ENCODE results near the gene MPLKIP.
"Not testable (repeated sequence)": the region's sequence is repeated elsewhere in the genome, so short reads cannot be mapped to it uniquely, and the experiment has no call there.

DNA sequence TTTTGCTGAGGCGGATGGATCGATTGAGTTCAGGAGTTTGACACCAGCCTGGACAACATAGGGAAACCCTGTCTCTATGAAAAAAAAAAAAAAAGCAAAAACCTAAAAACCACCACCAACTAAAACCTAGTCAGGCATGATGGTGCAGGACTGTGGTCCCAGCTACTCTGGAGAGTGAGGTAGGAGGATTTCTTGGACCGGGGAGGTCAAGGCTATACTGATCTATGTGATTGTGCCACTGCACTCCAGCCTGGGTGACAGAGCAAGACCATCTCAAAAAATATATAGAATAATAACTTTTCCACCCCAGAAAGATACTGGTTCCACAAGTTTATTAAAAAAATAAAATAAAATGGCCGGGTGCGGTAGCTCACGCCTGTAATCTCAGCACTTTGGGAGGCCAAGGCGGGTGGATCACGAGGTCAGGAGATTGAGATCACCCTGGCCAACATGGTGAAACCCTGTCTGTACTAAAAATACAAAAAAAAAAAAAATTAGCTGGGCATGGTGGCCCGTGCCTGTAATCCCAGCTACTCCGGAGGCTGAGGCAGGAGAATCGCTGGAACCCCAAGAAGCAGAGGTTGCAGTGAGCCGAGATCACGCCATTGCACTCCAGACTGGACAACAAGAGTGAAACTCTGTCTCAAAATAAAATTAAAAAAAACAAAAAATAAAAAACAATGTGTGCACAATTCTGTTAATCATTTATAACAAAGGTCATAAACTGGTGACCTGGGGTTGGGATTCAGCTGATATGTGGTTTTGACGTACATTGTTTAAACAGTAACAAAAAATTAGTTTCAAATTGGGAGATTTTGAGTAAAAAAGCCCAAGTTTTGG is 12.1 kb downstream of the MPLKIP start:
- TF ChIP-seq, protein P1, sequence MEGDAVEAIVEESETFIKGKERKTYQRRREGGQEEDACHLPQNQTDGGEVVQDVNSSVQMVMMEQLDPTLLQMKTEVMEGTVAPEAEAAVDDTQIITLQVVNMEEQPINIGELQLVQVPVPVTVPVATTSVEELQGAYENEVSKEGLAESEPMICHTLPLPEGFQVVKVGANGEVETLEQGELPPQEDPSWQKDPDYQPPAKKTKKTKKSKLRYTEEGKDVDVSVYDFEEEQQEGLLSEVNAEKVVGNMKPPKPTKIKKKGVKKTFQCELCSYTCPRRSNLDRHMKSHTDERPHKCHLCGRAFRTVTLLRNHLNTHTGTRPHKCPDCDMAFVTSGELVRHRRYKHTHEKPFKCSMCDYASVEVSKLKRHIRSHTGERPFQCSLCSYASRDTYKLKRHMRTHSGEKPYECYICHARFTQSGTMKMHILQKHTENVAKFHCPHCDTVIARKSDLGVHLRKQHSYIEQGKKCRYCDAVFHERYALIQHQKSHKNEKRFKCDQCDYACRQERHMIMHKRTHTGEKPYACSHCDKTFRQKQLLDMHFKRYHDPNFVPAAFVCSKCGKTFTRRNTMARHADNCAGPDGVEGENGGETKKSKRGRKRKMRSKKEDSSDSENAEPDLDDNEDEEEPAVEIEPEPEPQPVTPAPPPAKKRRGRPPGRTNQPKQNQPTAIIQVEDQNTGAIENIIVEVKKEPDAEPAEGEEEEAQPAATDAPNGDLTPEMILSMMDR (IDR thresholded peaks at IDR 0.05 in 2 of 3, conservative IDR thresholded peaks at IDR 0.05 in 1 of 3; ENCODE audit: control insufficient read depth in 2 of 3, extremely low read depth in 1 of 3, insufficient read depth in 1 of 3, low read depth in 3 of 3, low read length in 3 of 3): not testable (repeated sequence)
- TF ChIP-seq, protein P2, sequence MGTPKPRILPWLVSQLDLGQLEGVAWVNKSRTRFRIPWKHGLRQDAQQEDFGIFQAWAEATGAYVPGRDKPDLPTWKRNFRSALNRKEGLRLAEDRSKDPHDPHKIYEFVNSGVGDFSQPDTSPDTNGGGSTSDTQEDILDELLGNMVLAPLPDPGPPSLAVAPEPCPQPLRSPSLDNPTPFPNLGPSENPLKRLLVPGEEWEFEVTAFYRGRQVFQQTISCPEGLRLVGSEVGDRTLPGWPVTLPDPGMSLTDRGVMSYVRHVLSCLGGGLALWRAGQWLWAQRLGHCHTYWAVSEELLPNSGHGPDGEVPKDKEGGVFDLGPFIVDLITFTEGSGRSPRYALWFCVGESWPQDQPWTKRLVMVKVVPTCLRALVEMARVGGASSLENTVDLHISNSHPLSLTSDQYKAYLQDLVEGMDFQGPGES (IDR thresholded peaks at IDR 0.05): not testable (repeated sequence)
- TF ChIP-seq, protein P3, sequence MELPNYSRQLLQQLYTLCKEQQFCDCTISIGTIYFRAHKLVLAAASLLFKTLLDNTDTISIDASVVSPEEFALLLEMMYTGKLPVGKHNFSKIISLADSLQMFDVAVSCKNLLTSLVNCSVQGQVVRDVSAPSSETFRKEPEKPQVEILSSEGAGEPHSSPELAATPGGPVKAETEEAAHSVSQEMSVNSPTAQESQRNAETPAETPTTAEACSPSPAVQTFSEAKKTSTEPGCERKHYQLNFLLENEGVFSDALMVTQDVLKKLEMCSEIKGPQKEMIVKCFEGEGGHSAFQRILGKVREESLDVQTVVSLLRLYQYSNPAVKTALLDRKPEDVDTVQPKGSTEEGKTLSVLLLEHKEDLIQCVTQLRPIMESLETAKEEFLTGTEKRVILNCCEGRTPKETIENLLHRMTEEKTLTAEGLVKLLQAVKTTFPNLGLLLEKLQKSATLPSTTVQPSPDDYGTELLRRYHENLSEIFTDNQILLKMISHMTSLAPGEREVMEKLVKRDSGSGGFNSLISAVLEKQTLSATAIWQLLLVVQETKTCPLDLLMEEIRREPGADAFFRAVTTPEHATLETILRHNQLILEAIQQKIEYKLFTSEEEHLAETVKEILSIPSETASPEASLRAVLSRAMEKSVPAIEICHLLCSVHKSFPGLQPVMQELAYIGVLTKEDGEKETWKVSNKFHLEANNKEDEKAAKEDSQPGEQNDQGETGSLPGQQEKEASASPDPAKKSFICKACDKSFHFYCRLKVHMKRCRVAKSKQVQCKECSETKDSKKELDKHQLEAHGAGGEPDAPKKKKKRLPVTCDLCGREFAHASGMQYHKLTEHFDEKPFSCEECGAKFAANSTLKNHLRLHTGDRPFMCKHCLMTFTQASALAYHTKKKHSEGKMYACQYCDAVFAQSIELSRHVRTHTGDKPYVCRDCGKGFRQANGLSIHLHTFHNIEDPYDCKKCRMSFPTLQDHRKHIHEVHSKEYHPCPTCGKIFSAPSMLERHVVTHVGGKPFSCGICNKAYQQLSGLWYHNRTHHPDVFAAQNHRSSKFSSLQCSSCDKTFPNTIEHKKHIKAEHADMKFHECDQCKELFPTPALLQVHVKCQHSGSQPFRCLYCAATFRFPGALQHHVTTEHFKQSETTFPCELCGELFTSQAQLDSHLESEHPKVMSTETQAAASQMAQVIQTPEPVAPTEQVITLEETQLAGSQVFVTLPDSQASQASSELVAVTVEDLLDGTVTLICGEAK (IDR thresholded peaks at IDR 0.05; ENCODE audit: borderline replicate concordance): not testable (repeated sequence)

All from GM12878 (cell line).